AG04450 (cell line): ENCODE data around the gene HS3ST5. TPM values are rescaled to one million over a fixed set of nuclear protein-coding genes. Genes with fewer than 3 reads are reported as not detected.

Experiments
- CTCF ChIA-PET: fragments of 300-600, 350-600 bp; formaldehyde crosslinking; extraction: SDS; loops from one replicate; lab custom pipeline; 2022; ENCODE audit warnings: antibody characterized with exemption, inconsistent platforms; lab: Charles Lee
- POLR2A ChIA-PET: fragments of 350-600 bp; formaldehyde crosslinking; extraction: SDS; loops from one replicate; lab custom pipeline; 2021; ENCODE audit warnings: antibody characterized with exemption, inconsistent platforms; lab: Yijun Ruan, JAX
- DNase-seq: peaks from one replicate; pipeline ENCODE4 v3.0.0-alpha.2; 2011; ENCODE audit warnings: low read depth, low spot score
- H3K27ac ChIP-seq: one replicate; pipeline ENCODE4 v1.5.1; 2012; ENCODE audit warnings: low read depth, low read length, control low read depth
- H3K27me3 ChIP-seq: one replicate; pipeline ENCODE4 v1.6.0; 2012; ENCODE audit warnings: low read length; ENCODE audit not compliant: control insufficient read depth, insufficient read depth
- H3K4me3 ChIP-seq: 2 replicates; pipeline ENCODE4 v1.5.1; 2011; ENCODE audit warnings: mild to moderate bottlenecking, low read depth, low read length, control low read depth
- H3K9me3 ChIP-seq: 2 replicates; pipeline ENCODE4 v1.5.1; 2012; ENCODE audit warnings: low read length; ENCODE audit not compliant: control insufficient read depth, insufficient read depth
- CTCF ChIP-seq: IDR thresholded peaks from 2 replicates; pipeline ENCODE4 v1.5.1; 2011; ENCODE audit warnings: low read depth, low read length, control low read depth, inconsistent platforms
- polyA plus RNA-seq: library from polyadenylated mRNA; depleted of rRNA; stranded (reverse); fragments of >200 nt; gene quantifications from 2 replicates; pipeline ENCODE4 v1.2.3, GENCODE V29; 2011

The HS3ST5 gene
- polyA plus RNA-seq, 1 experiment = not detected

- ChIA-PET CTCF (no interaction called here), POLR2A (no interaction called here)
- H3K27me3 ChIP-seq = no peaks in the 10 kb centered on the region
- no peak for TF ChIP-seq CTCF
- no peak overlapping the region for H3K27ac ChIP-seq
- no peaks in the 10 kb centered on the region for H3K9me3 ChIP-seq
- no peak for DNase-seq
- H3K4me3 ChIP-seq = no peak overlapping the region
These were observed 89.4 kb downstream of the HS3ST5 start for GRCh38 chr6:114253431-114253830.

DNA sequence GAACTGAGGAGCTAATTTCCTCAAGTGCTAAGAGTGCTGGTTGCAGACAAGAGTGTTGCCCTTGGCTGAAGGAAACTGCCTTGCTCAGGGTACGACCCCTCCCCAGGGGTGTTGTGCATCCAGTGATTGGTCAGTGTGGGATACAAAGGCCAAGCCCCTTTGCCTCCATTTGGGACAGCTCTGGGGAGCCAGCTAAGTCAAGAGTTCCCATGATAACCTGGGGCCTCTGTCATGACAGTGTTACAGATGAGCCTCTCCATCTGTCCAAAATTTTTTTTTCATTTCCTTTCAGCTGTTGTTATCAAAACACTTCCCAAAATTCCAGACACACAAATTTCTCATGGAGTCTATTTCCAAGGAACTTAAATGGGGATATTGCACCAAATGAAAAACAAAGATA, 93.3 kb downstream of the HS3ST5 start:
- H3K27ac ChIP-seq = no peak overlapping the region
- no peak overlapping the region for H3K4me3 ChIP-seq
- H3K27me3 ChIP-seq = no peaks in the 10 kb centered on the region
- no peak for DNase-seq
- ChIA-PET POLR2A (no interaction called here), CTCF (no interaction called here)
- H3K9me3 ChIP-seq = no peaks in the 10 kb centered on the region
- TF ChIP-seq CTCF = no peak

GRCh38 chr6:114247101-114247500, 95.7 kb downstream of the HS3ST5 start:
- no peak for DNase-seq
- Histone ChIP-seq H3K9me3 (no peaks in the 10 kb centered on the region), H3K27me3 (no peaks in the 10 kb centered on the region), H3K27ac (no peak overlapping the region), H3K4me3 (no peak overlapping the region)
- no peak for TF ChIP-seq CTCF
- ChIA-PET CTCF (no interaction called here), POLR2A (no interaction called here)

- POLR2A ChIA-PET = no interaction called here
- Histone ChIP-seq H3K9me3 (no peaks in the 10 kb centered on the region), H3K27me3 (no peaks in the 10 kb centered on the region), H3K4me3 (no peak overlapping the region), H3K27ac (no peak overlapping the region)
- no peak for DNase-seq
- no peak for TF ChIP-seq CTCF
- CTCF ChIA-PET = interaction anchor here (0.6 to 0.7 kb wide), 2 partner anchors 9 to 133 kb away, joined by 4 read pairs; no protein-coding TSS in a partner anchor
These were observed 102.0 kb downstream of the HS3ST5 start for GRCh38 chr6:114240796-114241195.

DNA sequence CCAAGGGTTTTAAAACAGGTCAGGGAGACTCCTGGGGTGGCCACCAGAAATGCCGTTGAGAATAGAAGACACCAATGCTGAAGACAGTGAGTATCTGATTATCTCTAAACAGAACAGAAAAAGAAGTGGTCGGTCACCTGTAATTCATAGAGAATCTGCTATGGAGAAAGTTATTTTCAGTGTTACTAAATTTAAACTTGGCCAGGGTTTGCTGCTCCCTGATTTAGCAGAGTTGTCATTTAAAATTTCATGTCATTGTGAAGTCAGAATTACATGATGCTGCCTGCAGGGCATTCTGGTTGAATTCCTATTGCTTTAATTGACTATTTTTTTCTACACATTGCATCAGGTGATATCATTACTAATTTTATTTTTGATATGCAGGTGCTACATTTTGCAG, 114.1 kb downstream of the HS3ST5 start:
- ChIA-PET POLR2A (no interaction called here), CTCF (no interaction called here)
- TF ChIP-seq CTCF = no peak
- DNase-seq = no peak
- Histone ChIP-seq H3K27ac (no peak overlapping the region), H3K27me3 (no peaks in the 10 kb centered on the region), H3K9me3 (no peaks in the 10 kb centered on the region), H3K4me3 (no peak overlapping the region)
